D721Med (cell line): ENCODE data around the gene SYT2.
A peak's percentile ranks its signal among the peaks of the same experiment; 100 is the strongest.

Experiments used
- DNase-seq: peaks from one replicate; pipeline ENCODE4 v3.0.0; 2011; ENCODE audit warnings: low spot score; ENCODE audit not compliant: insufficient read length
- FAIRE-seq: peaks from 2 replicates; lab custom pipeline; 2011; peaks lifted over from hg19 to GRCh38; lab: Jason Lieb, UNC
- CTCF ChIP-seq: IDR thresholded peaks from 2 replicates; pipeline ENCODE4 v1.5.1; 2012; ENCODE audit warnings: mild to moderate bottlenecking, control low read depth; ENCODE audit not compliant: insufficient read depth; ENCODE audit errors: missing control alignments

The SYT2 gene

GRCh38 chr1:202713110-202713509 is 2.9 kb upstream of the SYT2 start:
- DNase-seq (no peak), FAIRE-seq (no peak)
- no peak for TF ChIP-seq CTCF

GRCh38 chr1:202711949-202712635 is 1.8 kb upstream of the SYT2 start:
- FAIRE-seq (no peak), DNase-seq (no peak)

GRCh38 chr1:202709276-202710041 is 795 bp downstream of the SYT2 start:
- peak; percentile 51 for DNase-seq
- no peak for TF ChIP-seq CTCF
- FAIRE-seq, result no peak

More at GRCh38 chr1:202711949-202712635, 1.8 kb upstream of the SYT2 start:
- no peak for TF ChIP-seq CTCF

GRCh38 chr1:202708456-202709275 is 1.6 kb downstream of the SYT2 start:
- DNase-seq (peak; percentile 55), FAIRE-seq (no peak)
- TF ChIP-seq CTCF, result no peak

- FAIRE-seq, result no peak
- no peak for TF ChIP-seq CTCF
Observed at GRCh38 chr1:202706851-202707250, 3.4 kb downstream of the SYT2 start.

GRCh38 chr1:202704601-202705000 is 5.7 kb downstream of the SYT2 start:
- no peak for TF ChIP-seq CTCF
- FAIRE-seq (no peak), DNase-seq (no peak)

More at GRCh38 chr1:202706851-202707250, 3.4 kb downstream of the SYT2 start:
- DNase-seq, result no peak
